GM19035 (cell line): ENCODE results near the gene DNAH1.

Experiments used
- ATAC-seq: cut with Tn5 transposase; IDR thresholded peaks from one replicate; pipeline ENCODE4 v1.9.1; 2021; ENCODE audit not compliant: unreplicated experiment

The DNAH1 gene

DNA sequence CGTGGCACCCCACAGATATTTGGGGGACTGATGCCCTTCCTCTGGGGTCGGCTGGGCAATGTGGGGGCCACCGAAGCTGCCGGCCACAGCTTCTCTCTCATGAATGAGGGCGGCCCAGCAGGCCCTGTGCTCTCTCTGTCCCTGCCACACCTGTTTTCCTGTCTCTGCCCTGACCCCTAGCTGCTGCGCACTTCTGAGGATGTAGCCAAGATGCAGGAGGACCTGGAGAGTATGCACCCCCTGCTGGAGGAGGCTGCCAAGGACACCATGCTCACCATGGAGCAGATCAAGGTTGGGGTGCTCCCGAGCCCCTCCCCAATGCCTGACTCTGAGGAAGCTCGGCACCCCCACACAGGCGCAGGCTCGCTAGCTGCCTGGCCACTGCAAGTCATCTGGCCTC, 69.0 kb downstream of the DNAH1 start:
- ATAC-seq: no peak

GRCh38 chr3:52387481-52387880, 71.4 kb downstream of the DNAH1 start:
- no peak for ATAC-seq

DNA sequence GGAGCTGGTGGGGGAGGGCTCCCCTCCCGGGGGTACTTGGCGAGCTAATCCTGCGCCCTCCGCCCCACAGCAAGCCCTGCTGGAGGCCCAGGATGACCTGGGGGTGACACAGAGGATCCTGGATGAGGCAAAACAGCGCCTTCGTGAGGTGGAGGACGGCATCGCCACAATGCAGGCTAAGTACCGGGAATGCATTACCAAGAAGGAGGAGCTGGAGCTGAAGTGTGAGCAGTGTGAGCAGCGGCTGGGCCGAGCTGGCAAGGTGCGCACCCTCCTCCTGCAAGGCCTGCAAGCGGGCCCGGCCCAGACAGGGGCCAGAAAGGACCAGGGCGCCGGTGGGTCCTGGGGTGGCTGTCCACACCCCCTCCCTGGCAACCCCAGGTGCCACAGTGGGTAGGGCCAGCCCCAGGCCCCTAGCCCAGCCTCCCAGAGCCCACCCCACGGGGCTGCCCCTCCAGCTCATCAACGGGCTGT, 72.3 kb downstream of the DNAH1 start:
- ATAC-seq: no peak

DNA sequence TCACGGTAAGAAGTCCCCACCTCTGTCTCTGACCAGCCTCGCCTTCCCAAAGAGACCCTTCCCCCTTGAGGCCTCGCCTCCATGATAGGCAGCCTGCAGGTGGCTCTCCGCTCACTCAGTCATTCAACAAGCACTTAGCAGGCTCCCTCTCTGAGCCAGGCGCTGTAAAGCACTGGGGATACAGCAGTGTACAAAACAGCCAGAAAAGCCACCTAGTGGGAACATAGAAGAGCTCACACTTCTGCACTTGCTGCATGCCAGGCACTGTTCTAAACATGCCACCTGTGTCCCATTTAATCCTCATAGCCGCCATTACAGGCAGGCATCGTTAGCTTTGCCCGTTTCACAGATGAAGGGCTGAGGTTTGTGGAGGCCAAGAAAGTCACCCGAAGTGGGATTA, 72.8 kb downstream of the DNAH1 start:
- ATAC-seq: no peak

- ATAC-seq: no peak
These were observed 75.0 kb downstream of the DNAH1 start for GRCh38 chr3:52391096-52391495.

DNA sequence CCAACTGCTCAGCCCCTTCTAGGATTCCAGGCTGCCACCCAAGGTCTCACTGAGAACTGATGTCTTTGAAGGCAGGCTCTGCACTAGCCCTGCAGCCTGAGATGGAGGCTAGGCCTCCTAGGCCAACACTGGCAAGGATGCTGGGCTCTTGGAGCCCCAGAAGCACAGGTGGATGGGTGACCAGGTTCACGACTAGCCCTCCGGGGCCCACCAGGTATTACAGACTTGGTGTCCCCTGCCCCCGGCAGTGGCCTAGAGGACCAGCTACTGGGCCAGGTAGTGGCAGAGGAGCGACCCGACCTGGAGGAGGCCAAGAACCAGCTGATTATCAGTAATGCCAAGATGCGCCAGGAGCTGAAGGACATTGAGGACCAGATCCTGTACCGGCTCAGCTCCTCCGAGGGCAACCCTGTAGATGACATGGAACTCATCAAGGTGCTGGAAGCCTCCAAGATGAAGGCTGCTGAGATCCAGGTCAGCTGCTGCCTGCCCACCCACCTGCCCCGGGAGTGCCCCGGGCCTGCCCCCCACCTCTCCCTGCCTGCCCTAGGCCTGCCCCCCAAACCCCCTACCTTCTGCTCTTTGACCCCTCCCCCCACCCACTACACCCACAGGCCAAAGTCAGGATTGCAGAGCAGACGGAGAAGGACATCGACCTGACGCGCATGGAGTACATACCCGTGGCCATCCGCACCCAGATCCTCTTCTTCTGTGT, 76.3 kb downstream of the DNAH1 start:
- ATAC-seq: no peak

GRCh38 chr3:52393131-52393807, 77.2 kb downstream of the DNAH1 start:
- ATAC-seq: no peak

DNA sequence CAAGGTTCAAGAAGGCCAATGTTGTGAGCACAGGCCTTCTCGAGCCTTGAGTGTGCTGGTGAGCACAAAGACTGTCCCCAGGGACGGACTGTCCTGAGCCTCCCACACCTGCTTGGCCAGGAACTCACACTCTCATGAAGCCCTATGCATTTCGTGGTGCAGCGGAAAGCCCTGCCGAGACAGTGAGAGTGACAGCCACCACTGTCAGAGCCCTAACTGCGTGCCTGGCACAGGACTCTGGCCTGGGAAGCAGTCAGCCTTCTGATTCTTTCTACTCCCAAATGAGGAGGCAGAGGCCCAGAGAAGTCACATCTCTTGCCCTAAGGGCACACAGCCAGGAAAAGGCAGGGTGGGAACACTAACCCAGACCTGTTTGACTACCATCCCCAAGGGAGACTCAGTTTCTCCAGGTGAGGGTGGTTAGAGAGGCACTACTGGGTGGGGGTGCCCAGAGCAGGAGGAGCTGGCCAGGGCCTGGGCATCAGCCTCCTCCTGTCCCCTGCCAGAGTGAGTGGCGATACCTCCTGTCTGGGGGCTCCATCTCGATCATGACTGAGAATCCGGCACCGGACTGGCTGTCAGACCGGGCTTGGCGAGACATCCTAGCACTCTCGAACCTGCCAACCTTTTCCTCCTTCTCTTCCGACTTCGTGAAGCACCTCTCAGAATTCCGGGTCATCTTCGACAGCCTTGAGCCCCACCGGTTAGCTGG, 78.0 kb downstream of the DNAH1 start:
- ATAC-seq: no peak

DNA sequence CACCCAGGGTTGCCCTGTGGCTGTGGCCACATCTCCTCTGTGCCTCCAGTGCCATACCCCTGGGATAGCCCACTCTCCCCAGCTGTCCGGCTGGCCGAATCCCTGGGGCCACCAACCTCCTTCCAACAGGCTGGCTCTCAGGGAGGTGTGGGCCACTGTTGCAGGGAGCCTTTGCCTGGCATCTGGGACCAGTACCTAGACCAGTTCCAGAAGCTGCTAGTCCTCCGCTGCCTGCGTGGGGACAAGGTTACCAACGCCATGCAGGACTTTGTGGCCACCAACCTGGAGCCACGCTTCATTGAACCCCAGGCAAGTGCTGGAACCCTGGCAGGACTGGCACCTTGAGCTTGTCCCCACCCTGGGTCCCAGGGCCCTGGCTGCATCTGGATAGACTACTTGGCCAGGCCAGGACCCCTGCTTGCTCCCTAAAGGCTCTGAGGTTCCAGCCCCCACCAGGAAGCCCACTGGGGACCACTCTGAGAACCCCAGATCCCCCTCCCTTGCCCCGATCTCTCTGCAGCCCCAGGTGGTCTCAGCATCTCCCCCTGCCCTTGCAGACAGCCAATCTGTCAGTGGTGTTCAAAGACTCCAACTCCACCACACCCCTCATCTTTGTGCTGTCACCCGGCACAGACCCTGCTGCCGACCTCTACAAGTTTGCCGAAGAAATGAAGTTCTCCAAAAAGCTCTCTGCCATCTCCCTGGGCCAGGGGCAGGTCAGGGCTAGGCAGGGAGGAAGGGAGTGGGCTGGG, 78.8 kb downstream of the DNAH1 start:
- no peak for ATAC-seq

- no peak for ATAC-seq
These were observed 79.4 kb downstream of the DNAH1 start for GRCh38 chr3:52395503-52395865.

DNA sequence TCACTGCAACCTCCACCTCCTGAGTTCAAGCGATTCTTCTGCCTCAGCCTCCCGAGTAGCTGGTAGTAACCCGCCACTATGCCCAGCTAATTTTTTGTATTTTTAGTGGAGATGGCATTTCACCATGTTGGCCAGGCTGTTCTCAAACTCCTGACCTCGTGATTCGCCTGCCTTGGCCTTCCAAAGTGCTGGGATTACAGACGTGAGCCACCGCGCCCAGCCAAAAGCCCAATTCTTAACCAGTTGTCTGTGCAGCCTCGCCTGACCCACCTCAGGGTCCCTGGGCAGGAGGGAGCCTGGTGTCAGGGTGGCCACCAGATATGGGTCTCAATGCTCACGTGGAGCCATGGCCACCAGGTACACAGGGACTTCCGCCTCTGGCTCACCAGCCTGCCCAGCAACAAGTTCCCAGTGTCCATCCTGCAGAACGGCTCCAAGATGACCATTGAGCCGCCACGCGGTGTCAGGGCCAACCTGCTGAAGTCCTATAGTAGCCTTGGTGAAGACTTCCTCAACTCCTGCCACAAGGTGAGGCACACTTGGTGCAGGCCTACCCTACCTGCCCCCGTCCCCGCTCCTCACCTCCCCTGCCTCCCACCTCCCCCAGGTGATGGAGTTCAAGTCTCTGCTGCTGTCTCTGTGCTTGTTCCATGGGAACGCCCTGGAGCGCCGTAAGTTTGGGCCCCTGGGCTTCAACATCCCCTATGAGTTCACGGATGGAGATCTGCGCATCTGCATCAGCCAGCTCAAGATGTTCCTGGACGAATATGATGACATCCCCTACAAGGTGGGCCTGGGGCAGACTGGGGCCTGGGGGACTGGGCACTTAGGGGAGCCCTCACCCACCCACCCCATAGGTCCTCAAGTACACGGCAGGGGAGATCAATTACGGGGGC, 80.1 kb downstream of the DNAH1 start:
- ATAC-seq: no peak

DNA sequence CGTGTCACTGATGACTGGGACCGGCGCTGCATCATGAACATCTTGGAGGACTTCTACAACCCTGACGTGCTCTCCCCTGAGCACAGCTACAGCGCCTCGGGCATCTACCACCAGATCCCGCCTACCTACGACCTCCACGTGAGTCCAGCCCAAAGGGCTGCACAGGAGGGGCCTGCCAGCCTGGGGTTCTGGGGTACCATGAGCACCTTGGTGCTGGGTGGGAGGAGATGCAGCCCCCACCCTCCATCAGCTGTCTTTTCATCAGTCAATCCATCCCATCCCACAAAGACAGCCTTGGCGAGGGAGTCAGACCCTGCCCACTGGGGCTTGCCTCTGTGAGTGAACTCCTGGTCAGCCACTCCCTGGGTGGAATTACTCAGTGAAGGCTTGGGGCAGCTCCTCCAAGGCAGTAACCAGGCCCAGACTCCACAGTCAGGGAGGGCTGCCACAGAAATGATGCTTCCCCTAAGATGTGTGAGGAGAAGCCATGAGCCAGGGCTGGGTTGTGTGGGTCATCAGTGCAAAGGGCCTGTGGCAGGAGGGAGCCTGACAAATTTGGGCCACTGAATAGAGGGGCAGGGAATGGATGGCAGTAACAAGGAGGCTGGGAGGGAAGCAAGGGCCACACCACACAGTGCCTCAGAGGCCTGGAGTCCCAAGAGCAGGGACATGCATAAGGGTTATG, 80.9 kb downstream of the DNAH1 start:
- ATAC-seq: no peak

DNA sequence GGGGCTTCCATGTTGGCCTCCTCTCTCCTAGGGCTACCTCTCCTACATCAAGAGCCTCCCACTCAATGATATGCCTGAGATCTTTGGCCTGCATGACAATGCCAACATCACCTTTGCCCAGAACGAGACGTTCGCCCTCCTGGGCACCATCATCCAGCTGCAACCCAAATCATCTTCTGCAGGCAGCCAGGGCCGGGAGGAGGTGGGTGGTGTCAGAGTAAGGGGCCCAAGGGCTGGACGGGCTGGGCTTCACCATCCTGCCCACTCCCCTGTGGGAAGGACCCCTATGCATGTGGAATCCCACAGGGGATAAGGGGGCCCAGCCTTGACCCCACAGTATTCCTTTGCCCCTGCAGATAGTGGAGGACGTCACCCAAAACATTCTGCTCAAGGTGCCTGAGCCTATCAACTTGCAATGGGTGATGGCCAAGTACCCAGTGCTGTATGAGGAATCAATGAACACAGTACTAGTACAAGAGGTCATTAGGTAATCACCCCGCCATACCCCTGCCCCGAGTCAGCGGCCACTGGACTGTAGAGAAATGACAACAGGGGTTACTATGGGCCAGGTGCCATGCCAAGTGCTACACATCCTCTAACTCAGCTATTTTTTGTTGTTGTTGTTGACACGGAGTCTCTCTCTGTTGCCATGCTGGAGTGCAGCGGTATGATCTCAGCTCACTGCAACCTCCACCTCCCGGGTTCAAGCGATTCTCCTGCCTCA, 81.7 kb downstream of the DNAH1 start:
- ATAC-seq: no peak

DNA sequence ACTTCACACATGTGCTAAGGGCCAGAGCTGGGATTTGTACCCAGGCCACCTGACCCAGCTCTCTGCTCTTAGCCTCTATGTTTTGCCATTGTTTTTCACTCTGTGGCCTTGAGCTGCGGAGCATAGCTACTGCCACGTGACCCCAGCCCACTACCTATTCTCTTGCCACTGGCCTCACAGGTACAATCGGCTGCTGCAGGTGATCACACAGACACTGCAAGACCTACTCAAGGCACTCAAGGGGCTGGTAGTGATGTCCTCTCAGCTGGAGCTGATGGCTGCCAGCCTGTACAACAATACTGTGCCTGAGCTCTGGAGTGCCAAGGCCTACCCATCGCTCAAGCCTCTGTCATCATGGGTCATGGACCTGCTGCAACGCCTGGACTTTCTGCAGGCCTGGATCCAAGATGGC, 82.6 kb downstream of the DNAH1 start:
- ATAC-seq: no peak

DNA sequence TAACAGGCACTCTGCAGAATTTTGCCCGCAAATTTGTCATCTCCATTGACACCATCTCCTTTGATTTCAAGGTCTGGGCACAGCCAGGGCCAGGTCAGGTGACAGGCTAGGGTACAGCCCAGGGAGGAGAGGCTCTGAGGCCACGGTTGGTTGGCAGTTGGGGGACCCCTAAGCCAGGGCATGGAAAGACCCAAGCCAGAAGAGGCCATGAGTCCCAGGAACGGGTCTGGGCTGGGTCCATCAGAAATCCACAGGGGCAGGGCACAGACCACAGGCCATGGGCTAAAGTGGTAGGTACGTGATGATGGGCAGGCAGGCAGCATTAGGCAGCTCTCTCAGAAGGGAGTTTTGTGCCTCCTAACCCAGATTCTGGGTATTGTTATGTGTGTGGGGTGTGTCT, 83.0 kb downstream of the DNAH1 start:
- ATAC-seq: no peak

- no peak for ATAC-seq
These were observed 83.5 kb downstream of the DNAH1 start for GRCh38 chr3:52399593-52399992.

DNA sequence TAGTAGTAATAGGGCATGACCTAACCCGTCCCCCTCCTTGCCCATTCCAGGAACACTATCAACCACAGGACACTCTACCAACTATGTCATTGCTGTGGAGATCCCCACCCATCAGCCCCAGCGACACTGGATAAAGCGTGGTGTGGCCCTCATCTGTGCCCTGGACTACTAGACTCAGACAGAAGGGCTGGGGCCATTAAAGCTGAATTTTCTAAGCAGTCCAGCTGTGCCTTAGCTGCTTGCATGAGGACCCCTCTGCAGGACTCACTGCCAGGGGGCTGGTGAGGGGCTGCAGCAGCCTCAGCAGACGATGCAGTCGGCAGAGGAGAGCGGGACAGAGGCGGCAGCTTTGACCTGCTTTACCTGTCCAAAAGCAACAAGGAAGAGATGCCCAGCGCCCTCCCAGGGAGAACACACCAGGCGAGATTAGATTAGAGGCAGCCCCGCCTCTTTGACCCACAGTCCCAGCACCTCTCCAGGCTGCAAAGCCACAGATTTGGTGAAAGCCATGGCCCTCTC, 84.2 kb downstream of the DNAH1 start:
- ATAC-seq: no peak

DNA sequence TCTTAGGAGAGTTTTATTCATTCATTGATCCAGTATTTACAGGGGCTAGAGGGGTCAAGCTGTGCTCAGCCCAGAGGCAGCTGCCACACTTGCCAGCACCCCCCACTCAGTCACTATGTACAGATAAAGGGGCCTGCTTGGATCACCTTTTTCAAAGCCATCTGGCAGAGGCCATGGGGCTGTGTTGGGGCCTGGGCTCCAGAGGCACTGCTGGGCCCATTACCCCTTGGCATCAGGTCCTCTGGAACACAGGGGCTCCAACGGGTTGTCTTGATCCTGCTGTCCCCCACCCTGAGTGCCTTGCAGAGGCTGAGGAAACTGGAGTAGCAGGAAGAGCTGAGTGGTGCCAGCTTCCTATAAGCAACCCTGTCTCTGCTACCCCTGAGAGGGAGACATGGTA, 84.9 kb downstream of the DNAH1 start:
- ATAC-seq: no peak

DNA sequence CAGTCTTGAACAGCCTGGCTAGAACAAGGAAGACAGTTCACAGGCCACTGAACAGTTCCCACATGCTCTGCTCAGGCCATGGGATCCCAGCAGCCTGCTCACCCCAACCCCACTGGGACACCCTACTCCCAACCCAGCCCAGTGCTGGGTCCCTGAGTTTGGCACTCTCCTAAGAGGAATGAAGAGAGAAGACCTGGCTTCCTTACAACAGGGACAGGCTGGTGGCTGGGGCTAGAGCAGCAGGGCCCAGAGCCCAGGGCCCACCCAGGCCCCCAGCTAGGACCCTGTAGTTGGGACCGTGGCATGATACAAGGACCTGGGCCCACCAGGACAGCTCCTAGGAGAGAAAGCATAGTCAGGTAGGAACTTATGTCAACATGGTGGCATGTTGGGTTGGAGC, 85.4 kb downstream of the DNAH1 start:
- ATAC-seq: no peak
